H54 (cell line): Measurements from ENCODE around the gene ANTXR2.

ENCODE experiments used
- DNase-seq: peaks from one replicate; pipeline ENCODE4 v3.0.0; 2011; ENCODE audit warnings: low spot score, mixed read lengths; ENCODE audit not compliant: insufficient read length
- FAIRE-seq: peaks from 3 replicates; lab custom pipeline; 2011; peaks lifted over from hg19 to GRCh38; lab: Jason Lieb, UNC
- POLR2A ChIP-seq: IDR thresholded peaks from 2 replicates; pipeline ENCODE4 v1.6.1; 2011; ENCODE audit warnings: low read depth, mild to moderate bottlenecking, low read length

Gene ANTXR2

DNA sequence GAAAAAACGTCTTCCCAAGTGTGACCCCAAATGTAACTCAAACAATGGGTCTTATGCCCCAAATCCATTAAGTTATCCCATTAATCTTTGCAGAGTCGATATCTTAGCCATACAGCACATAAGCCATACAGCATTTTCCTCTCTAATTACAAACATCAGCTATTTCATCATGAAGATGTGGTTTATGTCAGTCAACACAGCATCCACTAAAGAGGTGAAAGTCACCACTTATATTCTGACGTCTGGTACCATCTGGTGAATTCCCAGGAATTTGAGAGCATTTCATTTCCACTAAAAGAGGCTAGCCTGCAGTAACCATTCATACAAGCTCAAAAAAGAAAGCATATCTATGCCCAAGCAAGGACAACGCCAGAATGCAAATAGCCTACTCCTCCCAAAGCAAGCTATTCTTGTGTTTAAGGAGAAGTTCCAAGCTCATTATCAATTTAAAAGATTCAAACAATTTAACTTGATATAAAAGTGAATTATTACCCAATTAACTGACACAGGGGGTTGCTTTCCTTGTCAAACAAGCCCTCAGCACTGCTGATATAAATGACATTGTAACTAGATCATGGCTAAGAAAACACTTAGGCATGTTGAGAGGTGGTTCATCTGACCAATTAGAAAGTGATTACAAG, 203.3 kb downstream of the ANTXR2 start:
- FAIRE-seq (no peak), DNase-seq (no peak)
- TF ChIP-seq POLR2A, result no peak

DNA sequence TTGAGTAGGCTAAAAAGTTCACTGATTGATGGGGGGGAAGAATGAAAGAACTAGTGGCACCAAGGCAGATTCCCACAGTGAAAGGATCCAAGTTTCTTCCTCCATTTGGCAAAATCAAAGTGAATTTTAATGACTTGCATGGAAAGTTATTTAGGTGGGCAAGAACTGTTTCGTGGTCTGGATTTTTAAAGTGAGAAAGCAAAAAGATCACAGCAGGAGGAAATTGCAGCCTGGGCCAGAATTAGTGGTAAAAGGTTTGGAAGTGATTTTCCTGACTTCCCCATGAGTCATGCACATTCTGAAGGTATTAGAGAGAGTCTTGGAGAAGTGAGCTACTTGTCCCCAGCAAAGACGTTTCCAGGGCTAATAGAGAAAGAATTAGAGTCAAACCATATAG, 207.8 kb downstream of the ANTXR2 start:
- DNase-seq, result peak; percentile 0
- no peak for FAIRE-seq
- no peak for TF ChIP-seq POLR2A

DNA sequence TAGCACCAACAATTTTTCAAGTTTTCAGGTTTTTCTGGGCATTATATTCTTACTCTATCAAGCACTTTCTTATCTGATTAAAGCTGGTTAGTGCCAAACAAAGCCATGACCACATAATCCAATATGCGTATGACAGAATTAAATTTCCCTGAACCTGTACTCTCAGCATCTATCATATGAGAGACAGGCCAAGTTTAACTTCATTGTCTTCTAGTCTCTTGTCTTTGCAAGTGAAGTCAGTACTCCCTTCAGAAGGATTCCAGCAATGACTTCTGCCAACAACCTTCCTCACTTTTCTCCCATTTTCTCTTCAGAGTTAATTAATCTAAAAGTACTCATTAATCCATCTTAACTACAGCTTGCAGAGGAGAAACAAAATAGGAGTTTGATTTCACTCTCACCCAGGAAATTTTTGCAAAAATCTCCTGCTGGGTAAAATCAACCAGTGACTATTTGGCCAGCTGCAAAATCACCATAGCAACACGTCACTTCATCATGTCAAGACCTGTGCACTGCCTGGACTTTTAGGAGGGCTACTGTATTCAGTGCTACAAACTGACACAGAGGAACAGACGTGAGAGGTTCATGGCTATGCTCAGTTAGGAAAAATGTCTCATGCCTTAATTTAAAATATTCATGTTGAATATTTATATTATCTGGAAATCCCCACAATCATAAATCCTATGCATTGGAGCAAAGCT, 208.4 kb downstream of the ANTXR2 start:
- FAIRE-seq (no peak), DNase-seq (no peak)
- no peak for TF ChIP-seq POLR2A

DNA sequence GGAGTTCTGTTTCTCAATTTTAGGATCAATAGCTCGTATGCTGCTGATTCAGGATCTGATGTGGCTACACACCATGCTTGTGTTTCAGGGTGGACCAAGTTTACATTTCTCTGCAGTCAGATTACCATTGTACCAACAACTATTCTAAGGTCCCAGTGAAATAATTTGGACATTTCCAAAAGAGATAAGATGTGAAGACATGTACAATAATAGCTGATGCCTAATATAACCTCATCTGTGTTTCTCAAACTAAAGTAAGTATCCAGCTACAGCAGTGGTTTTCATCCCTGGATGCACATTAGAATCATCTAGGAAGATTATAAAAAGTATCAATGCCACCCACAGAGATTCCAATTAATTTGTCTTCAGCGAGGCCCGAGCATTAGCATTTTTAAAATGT, 209.7 kb downstream of the ANTXR2 start:
- no peak for TF ChIP-seq POLR2A
- no peak for FAIRE-seq
- no peak for DNase-seq

DNA sequence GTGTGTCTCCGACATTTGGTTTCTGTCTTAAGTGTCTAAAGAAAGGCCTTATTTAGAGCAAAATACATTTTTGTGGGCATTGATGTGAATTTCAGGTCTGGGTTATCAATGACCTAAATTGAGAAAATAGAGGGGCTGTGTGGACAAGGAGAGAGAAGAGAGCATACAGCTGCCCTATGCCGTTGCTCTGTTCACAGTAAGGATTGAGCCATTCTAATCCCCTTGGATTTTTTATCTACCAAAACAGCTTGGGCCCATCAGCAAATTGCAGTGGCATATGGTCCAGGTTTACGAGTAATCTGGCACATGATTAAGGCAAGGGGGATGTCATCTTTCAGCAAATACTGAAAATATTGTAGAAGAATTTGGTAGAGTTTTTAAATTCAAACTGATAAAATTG, 210.2 kb downstream of the ANTXR2 start:
- no peak for FAIRE-seq
- TF ChIP-seq POLR2A, result no peak
- no peak for DNase-seq

DNA sequence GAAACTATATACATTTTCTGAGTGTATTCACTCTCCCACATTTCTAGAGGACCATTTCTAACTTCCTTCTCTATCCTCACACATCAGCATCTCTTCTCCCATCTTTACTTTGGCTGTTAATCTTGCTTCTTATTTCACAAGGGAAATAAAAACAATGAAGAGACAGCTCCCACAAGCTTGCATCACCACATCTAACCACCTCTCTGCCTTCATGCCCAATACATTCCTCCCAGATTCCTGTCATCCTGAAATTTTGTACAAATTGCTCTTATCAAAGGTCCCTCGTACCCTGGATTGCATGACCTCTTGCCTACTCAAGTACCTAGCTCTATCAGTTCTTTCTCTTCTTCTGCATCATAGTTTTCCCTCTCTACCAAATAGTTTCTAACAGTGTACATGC, 215.2 kb downstream of the ANTXR2 start:
- DNase-seq (no peak), FAIRE-seq (no peak)
- no peak for TF ChIP-seq POLR2A

DNA sequence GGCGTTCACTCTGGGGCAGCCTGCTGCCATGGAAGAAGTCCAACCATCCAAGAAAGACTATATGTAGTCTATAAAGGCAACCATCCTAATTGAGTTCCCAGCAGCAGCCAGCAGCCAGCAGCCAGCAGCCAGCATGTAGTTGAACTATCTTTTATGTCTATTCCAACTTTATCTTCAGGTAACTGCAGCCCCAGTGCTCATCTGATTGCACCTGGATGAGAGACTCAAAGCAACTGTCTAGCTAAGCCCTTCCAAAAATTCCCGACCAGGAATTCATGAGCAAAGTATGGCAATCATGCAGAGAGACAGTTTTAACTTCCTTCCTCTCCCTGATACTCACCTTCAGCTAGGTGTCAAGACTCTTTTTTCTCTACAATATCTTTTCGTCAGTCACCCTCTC, 216.8 kb downstream of the ANTXR2 start:
- FAIRE-seq (no peak), DNase-seq (no peak)
- TF ChIP-seq POLR2A, result no peak

DNA sequence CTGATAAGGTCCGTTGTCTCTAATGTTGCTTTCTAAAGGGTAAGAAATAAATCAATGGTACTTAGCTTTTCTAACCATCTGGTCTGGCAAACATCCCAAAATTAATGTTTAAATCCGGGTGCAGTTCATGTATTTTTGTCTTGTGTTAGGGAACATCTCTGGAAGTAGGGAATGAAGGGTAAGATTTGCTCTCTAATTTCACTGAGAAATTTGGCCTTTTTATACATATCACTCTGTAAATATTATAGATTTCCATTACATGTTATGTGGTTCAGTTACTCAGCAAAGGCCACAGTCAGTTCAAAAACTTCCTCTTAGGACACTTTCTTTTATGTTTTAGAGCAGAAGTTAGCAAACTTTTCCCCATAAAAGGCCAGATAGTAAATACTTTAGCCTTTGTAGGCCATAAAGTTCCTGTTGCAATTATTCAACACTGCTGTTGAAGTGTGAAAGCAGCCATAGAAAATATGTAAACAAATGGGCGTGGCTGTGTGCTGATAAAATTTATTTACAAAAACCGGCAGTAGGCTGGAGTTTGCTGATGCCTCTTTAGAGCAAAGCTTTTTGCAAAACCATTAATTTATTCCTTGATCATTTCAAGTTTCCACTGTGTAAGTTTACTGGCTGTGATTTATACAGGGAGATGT, 218.1 kb downstream of the ANTXR2 start:
- FAIRE-seq, result no peak
- DNase-seq, result no peak
- no peak for TF ChIP-seq POLR2A

DNA sequence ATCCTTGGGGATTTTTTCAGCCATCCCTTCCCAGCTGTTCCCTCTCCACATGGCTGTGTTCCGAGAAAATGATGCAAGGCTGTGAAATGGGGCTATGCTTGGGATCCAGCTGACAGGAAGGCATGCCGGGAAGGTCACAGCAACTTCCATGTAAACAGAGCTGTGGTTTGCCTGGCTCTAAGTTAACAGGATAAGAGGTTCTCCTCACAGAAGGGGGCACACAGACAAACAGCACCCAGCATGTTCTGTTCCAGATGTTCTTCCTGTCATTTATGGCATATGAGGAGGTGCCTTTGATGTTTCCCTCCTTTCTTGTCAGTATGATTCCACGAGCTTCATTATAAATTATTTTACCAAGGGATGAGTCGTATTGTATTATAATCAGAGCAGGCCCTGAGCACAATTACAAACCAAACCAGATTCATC, 220.7 kb downstream of the ANTXR2 start:
- no peak for FAIRE-seq

DNA sequence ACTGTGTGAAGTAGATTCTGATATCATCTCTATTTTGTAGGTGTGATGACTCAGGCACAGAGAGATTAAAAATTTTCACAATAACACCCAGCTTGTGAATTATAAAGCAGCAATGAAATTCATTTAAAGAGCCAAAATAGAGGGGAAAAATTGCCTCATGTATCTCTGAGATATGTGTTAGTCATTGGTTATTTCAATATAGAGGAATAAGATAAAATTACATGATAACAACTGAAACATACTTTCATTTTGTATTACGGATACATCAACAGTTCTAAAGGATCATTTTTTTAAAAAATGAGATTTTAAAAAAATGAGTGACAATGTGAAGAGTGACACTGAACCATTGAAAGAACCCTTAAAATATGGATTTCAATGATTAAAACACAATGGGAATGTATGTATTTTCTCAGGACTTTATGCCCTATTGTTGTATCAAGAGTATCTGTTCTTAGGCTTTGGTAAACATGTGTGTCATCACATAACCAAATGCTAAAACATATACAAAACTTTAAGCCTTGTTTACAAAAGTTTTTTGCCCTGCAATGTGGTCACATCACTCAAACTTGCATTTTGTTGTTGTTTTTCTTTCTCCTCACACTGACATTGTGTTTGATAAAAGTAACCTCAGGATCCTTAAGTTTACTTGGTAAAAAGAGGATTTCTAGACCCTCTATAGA, 221.3 kb downstream of the ANTXR2 start:
- DNase-seq, result no peak
- TF ChIP-seq POLR2A, result no peak
- no peak for FAIRE-seq

More for the DNA sequence above, 220.7 kb downstream of the ANTXR2 start:
- no peak for TF ChIP-seq POLR2A
- no peak for DNase-seq
